HG03064 (cell line): ENCODE results near the gene BMP7.
"Not testable (repeated sequence)": the region's sequence is repeated elsewhere in the genome, so short reads cannot be mapped to it uniquely, and the experiment has no call there.

Experiments
- ATAC-seq: cut with Tn5 transposase; IDR thresholded peaks from one replicate; pipeline ENCODE4 v1.9.1; 2021; ENCODE audit warnings: low read depth; ENCODE audit not compliant: unreplicated experiment

Gene BMP7

DNA sequence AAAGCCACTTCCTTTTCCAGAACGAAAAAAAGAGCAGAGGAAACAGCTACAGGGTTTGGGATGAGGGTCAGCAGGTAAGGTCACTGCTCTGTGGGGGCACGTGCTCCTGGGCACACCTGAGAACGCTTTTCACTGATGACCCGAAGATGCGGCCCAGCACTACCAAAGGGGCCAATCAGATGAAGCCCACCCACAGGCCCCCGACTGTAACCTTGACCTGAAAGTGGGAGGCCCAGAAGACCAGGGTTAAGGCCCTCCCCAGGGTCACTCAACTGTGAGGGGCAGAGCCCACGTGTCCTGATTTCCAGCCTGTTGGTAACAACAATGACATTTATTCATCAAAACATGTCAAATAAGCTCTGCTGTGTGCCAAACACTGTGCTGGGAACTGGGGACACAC is 108.0 kb downstream of the BMP7 start:
- no peak for ATAC-seq

GRCh38 chr20:57157787-57158186 is 108.7 kb downstream of the BMP7 start:
- not testable (repeated sequence) for ATAC-seq

GRCh38 chr20:57157106-57157691 is 109.2 kb downstream of the BMP7 start:
- no peak for ATAC-seq

GRCh38 chr20:57156011-57156729 is 110.3 kb downstream of the BMP7 start:
- ATAC-seq = no peak

DNA sequence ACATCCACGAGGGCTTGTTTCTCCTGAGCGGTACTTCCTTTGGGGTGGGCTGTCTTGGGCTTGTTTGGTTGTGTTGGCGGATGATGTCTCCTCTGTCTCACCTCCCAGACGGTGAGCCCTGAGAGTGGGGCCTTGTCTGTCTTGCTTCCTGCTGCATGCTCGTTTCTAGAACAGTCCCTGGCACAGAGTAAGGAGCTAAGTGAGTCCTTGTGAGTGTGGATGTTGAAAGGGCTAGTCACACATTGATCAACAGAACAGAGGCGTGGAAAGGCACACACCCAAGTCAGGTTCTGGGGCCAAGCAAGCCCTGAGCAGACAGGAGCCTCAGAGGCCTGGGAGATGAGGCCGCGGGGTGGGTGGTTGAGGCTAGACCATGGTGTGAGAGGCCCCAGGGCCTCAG is 111.0 kb downstream of the BMP7 start:
- ATAC-seq = no peak

GRCh38 chr20:57153238-57153905 is 113.1 kb downstream of the BMP7 start:
- ATAC-seq = no peak

GRCh38 chr20:57152557-57152956 is 113.9 kb downstream of the BMP7 start:
- ATAC-seq = no peak

DNA sequence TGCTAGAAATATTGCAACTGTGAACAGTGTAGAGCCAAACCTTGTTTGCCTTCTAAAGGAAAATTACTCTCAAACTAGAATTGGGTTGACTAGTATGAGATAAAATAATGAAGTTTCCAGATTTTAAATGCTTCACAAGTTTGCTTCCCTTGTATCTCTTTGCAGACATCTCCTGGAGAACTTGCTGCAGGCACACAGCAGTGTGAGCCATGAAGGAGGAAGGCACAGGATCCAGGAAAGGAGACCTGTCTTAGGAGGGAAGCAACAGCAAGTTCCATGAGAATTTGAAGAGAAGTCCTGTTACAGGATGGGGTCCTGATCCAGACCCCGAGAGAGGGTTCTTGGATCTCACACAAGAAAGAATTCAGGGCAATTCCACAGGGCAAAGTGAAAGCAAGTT is 115.9 kb downstream of the BMP7 start:
- no peak for ATAC-seq

DNA sequence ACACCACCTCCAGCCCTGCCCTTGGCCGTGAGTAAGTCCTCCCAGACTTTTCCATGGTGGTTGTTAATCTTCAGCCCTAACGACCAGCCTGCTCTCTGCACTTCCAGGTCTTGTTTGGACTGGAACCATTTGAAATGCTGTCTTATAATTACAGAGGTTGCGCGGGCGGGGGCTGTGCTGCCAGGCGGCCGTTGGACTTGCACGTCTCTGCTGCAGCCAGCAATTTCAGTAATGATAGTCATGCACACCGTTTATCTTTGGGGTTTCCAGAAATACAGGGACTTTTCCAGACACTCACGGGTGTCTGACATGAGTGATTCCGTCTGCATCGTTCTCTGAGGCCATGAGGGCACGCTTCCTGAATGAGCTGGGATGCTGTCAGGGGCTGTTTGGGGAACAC is 118.2 kb downstream of the BMP7 start:
- ATAC-seq = no peak

GRCh38 chr20:57147185-57147584 is 119.3 kb downstream of the BMP7 start:
- ATAC-seq = no peak

DNA sequence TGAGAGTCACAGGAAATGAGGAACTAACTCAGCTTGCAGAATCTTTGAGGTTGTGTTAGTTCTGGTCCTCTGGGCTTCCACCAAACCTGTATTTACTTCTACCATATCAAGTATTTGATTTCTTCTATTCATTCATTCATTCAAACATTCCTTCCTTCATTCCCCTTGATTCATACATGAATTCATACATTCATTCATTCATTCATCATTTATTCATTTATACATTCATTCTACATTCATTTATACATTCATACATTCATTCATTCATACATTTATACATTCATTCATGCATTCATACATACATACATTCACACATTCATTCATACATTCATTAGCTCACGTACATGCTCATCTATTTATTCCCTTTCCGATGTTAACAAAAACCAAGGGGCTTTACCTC is 120.3 kb downstream of the BMP7 start:
- no peak for ATAC-seq

DNA sequence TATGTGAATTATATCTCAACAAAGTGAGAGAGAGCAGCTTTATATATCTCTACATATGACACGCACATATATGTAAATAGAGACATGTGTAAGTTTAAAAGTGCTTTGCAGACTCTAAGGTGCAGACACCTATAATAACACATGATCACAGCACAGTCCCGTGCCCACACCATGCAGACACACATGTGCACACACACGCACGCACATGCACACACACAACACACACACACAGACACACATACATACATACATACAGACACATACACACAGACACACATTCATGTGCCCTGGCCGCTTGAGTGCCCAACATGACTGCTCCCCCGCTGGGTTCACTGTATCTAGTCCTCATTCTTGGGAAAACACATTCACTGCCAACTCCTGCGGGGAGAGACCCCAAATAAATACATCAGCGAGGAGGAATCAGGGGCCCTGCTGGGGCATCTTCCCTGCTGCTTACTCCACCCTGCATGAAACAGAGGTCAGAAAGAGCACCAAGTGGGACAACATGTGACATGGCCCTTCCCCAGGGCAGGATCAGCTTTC is 121.3 kb downstream of the BMP7 start:
- ATAC-seq = no peak

DNA sequence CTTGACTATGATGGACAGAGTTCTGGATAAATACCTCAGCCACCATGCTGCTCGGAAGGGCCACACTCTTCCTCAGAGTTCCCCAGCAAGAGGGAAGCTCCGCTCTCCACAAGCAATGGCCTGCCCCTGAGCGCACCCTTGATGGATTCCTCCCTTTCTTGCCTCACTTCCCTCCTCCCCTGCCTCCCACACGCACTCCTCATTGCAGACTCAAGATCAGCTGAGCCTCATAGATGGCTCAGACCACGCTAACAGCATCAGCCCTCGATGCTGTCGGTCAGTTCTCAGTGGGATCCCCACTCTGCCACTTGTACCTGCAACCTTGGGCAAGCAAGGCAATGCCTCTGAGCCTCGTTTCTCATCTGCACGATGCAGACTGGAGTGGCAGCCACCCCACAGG is 123.3 kb downstream of the BMP7 start:
- ATAC-seq = no peak

DNA sequence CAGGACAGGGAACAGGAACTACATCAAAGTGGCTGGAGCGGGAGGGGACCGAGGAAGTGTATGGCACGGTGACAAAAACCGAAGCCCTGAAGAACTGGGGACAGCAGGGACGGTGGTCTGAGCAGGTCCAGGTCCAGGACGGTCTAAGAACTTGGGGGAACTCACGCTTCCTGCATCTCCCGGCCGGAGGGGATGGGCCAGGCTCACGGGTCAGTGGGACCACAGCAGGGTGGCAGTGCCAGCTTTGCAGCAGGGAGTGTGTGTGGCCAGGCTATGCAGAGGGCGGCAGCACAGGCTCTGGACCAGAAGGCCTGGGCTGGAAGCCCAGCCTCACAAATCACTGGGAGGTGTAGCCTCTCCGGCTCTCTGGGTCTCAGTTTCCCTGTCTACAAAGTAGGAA is 123.8 kb downstream of the BMP7 start:
- ATAC-seq = no peak

GRCh38 chr20:57141492-57141891 is 124.9 kb downstream of the BMP7 start:
- no peak for ATAC-seq

- ATAC-seq = no peak
These were observed 126.0 kb downstream of the BMP7 start for GRCh38 chr20:57140416-57140965.

DNA sequence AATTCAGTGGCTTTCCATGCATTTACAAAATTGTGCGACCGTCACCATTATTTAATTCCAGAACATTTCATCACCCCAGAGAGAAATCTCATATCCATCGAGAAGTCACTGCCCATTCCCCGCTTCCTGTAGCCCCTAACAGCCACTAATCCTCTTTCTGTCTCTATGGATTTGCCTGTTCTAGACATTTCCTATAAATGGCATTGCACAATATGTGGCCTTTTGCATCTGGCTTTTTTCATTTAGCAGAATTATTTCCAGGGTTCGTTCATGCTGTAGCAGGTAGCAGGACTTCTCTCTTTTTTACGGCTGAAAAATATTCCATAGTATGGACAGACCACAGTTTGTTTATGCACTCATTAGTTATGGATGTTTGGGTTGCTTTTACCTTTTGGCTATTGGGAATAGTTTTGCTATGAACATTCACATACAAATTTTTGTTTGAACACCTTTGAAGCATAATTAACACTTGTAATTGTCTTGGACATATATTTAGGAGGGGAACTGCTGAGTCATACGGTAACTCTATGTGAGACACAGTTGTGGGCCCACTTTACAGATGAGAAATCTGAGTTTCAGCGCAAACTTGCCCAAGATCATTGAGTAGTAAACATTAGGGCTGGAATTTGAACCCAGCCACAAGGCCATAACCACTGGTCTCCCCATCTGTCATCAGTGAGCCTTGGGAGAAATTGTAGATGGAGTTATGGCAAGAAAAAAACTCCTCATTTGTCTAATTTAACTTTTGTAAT is 126.9 kb downstream of the BMP7 start:
- no peak for ATAC-seq

GRCh38 chr20:57138198-57138995 is 128.0 kb downstream of the BMP7 start:
- ATAC-seq = no peak

DNA sequence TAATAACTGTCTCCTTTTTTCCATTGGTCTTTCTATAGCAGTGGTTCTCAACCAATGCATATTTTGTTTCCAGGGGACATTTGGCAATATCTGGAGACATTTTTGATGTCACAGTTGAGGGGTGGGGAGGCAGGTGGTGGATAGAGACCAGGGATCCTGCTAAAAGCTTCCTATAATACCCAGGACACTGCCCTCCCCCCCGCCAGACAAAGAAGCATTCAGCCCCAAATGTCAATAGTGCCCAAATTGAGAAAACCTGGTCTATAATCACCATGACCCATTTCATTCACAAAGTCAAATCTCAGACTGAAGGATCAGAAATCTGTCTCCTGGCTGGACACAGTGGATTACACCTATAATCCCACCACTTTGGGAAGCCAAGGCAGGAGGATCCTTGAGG is 128.8 kb downstream of the BMP7 start:
- no peak for ATAC-seq

DNA sequence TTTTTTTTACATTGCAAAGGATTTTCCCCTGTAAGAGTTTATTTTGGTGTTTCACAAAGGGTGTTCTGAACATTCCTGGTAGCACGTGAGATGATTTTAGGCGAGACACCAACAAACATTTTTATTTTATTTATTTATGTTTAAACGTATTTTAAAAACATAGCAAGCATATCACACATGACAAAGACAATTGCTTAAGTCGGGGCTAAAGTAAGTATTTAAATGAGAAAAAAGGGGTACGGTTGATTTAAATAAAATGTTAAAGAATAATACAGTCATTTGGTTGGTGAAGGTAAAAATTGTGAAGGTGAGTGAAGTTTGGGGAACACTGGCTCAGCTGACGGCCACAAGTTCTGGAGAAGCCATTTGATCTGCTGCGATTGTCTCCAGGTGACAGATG is 129.7 kb downstream of the BMP7 start:
- ATAC-seq = no peak
